GM23338 (cell line): ENCODE data around the gene KDELR1. TPM values are rescaled to one million over a fixed set of nuclear protein-coding genes. Genes with fewer than 3 reads are reported as not detected.
A peak's percentile ranks its signal among the peaks of the same experiment; 100 is the strongest.

ENCODE experiments used
- ATAC-seq: fragments of 200-7000 bp; cut with Tn5 transposase; 3 replicates; pipeline ENCODE4 v1.9.1; 2020
- DNase-seq: peaks from one replicate; pipeline ENCODE4 v3.0.0-alpha.2; 2015; ENCODE audit warnings: low spot score
- H2AFZ ChIP-seq: fragments of 200-600 bp; sonication (generic); 2 replicates; pipeline ENCODE4 v1.8.0; 2016; ENCODE audit warnings: antibody characterized with exemption, mild to moderate bottlenecking, moderate library complexity
- H3F3A ChIP-seq: fragments of 200-600 bp; sonication (generic); replicated peaks from 2 replicates; pipeline ENCODE4 v1.8.0; 2017; ENCODE audit warnings: antibody characterized with exemption, mixed run types, low read depth
- H3K27ac ChIP-seq: fragments of 200-600 bp; sonication (generic); 2 replicates; pipeline ENCODE4 v1.6.1; 2016; ENCODE audit warnings: low read depth
- H3K27me3 ChIP-seq: fragments of 200-600 bp; sonication (generic); 2 replicates; pipeline ENCODE4 v1.8.0; 2016; ENCODE audit warnings: mild to moderate bottlenecking, mixed run types, moderate library complexity; ENCODE audit not compliant: insufficient read depth
- H3K36me3 ChIP-seq: fragments of 200-600 bp; sonication (generic); 2 replicates; pipeline ENCODE4 v1.8.0; 2016; ENCODE audit warnings: mild to moderate bottlenecking; ENCODE audit not compliant: insufficient read depth
- H3K4me1 ChIP-seq: fragments of 200-600 bp; sonication (generic); 2 replicates; pipeline ENCODE4 v1.8.0; 2016; ENCODE audit warnings: mild to moderate bottlenecking, moderate library complexity; ENCODE audit not compliant: insufficient read depth
- H3K4me2 ChIP-seq: fragments of 200-600 bp; sonication (generic); 2 replicates; pipeline ENCODE4 v1.7.1; 2017; ENCODE audit warnings: mixed run types
- H3K4me3 ChIP-seq: fragments of 200-600 bp; sonication (generic); 2 replicates; pipeline ENCODE4 v1.6.1; 2016; ENCODE audit warnings: mixed run types
- H3K79me2 ChIP-seq: fragments of 200-600 bp; sonication (generic); replicated peaks from 2 replicates; pipeline ENCODE4 v1.8.0; 2017; ENCODE audit warnings: mild to moderate bottlenecking; ENCODE audit not compliant: insufficient read depth
- H3K9me2 ChIP-seq: fragments of 200-600 bp; sonication (generic); 2 replicates; pipeline ENCODE4 v1.8.0; 2017; ENCODE audit not compliant: insufficient read depth
- H4K20me1 ChIP-seq: fragments of 200-600 bp; sonication (generic); replicated peaks from 2 replicates; pipeline ENCODE4 v1.8.0; 2017; ENCODE audit warnings: mild to moderate bottlenecking; ENCODE audit not compliant: insufficient read depth
- H3K27ac Mint-ChIP-seq: 2 replicates; pipeline ENCODE4 v1.8.0; 2020; ENCODE audit warnings: inconsistent platforms, mild to moderate bottlenecking, moderate library complexity, mixed read lengths
- H3K27me3 Mint-ChIP-seq: 3 replicates; pipeline ENCODE4 v1.8.0; 2022; ENCODE audit warnings: low read depth, mild to moderate bottlenecking, moderate library complexity, mixed read lengths, inconsistent platforms; ENCODE audit not compliant: insufficient read depth, poor library complexity
- H3K36me3 Mint-ChIP-seq: 3 replicates; pipeline ENCODE4 v1.8.0; 2021; ENCODE audit warnings: low read depth, mild to moderate bottlenecking, inconsistent platforms, moderate library complexity, mixed read lengths
- H3K4me1 Mint-ChIP-seq: 3 replicates; pipeline ENCODE4 v1.8.0; 2020; ENCODE audit warnings: mild to moderate bottlenecking, inconsistent platforms, mixed read lengths
- H3K4me3 Mint-ChIP-seq: 3 replicates; pipeline ENCODE4 v1.8.0; 2021; ENCODE audit warnings: moderate library complexity, mild to moderate bottlenecking, inconsistent platforms, mixed read lengths
- H3K9me3 Mint-ChIP-seq: 3 replicates; pipeline ENCODE4 v1.8.0; 2020; ENCODE audit warnings: moderate library complexity, mild to moderate bottlenecking, inconsistent platforms, mixed read lengths
- EZH2 ChIP-seq: fragments of 200-600 bp; sonication (generic); IDR thresholded peaks from one replicate; pipeline ENCODE4 v1.8.0; 2017; ENCODE audit warnings: antibody characterized with exemption, mild to moderate bottlenecking, low read depth; ENCODE audit not compliant: unreplicated experiment
- EZH2phosphoT487 ChIP-seq: fragments of 200-600 bp; sonication (generic); IDR thresholded peaks from one replicate; pipeline ENCODE4 v1.8.1; 2018; ENCODE audit warnings: antibody characterized with exemption; ENCODE audit not compliant: unreplicated experiment
- NANOG ChIP-seq: IDR thresholded peaks from 2 replicates; pipeline ENCODE4 v1.6.1; 2016; ENCODE audit warnings: antibody characterized with exemption, borderline replicate concordance
- STAT1 ChIP-seq: IDR thresholded peaks from one replicate; pipeline ENCODE4 v1.6.1; 2016; ENCODE audit warnings: antibody characterized with exemption; ENCODE audit not compliant: unreplicated experiment
- ZNF114 ChIP-seq: fragments of 250-450 bp; sonication (Bioruptor Pico); IDR thresholded peaks from 2 replicates; pipeline ENCODE4 v1.5.0; 2020; ENCODE audit warnings: mild to moderate bottlenecking, moderate library complexity
- ZNF331 ChIP-seq: fragments of 250-450 bp; sonication (Bioruptor Pico); IDR thresholded peaks from 2 replicates; pipeline ENCODE4 v1.5.0; 2020; ENCODE audit warnings: low read depth, mild to moderate bottlenecking, moderate library complexity
- ZNF462 ChIP-seq: fragments of 250-450 bp; sonication (Bioruptor Pico); IDR thresholded peaks from 2 replicates; pipeline ENCODE4 v1.5.0; 2020; ENCODE audit warnings: mild to moderate bottlenecking, moderate library complexity
- polyA plus RNA-seq: library from polyadenylated mRNA; unstranded; fragments of >200 nt; fragmentation: Nextera tagmentation; extraction: Ambion mirVana; gene quantifications from 2 replicates; pipeline ENCODE4 v1.2.1, GENCODE V29; 2016
- total RNA-seq: library from RNA; depleted of rRNA; stranded (reverse); fragments of >200 nt; shearing (Covaris generic); gene quantifications from 2 replicates; pipeline ENCODE4 v1.2.3, GENCODE V29; 2014
- TF ChIP-seq, protein P1 (sequence below): IDR thresholded peaks from 2 replicates; pipeline ENCODE4 v1.6.1; 2016; ENCODE audit warnings: antibody characterized with exemption

KDELR1 gene
- total and polyA plus RNA-seq, 2 experiments from 2014 or later = 176 to 184 TPM

- TF ChIP-seq ZNF462 (CRISPR knock-in tag) (no peak), EZH2phosphoT487 (no peak), ZNF331 (CRISPR knock-in tag) (no peak), NANOG (no peak), STAT1 (no peak), ZNF114 (no peak)
- TF ChIP-seq, protein P1, sequence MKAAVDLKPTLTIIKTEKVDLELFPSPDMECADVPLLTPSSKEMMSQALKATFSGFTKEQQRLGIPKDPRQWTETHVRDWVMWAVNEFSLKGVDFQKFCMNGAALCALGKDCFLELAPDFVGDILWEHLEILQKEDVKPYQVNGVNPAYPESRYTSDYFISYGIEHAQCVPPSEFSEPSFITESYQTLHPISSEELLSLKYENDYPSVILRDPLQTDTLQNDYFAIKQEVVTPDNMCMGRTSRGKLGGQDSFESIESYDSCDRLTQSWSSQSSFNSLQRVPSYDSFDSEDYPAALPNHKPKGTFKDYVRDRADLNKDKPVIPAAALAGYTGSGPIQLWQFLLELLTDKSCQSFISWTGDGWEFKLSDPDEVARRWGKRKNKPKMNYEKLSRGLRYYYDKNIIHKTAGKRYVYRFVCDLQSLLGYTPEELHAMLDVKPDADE = no peak
These were observed 4.1 kb upstream of the KDELR1 start (continued) for GRCh38 chr19:48395499-48395898.

GRCh38 chr19:48395170-48395455, 3.8 kb upstream of the KDELR1 start:
- no peaks in the 10 kb centered on the region for H3K9me2 ChIP-seq
- peaks cover 49% of the 10 kb centered on the region for H3K4me1 ChIP-seq
- DNase-seq = peak; percentile 68
- Mint-ChIP-seq H3K4me1 (peaks cover 53% of the 10 kb centered on the region), H3K4me3 (peak overlapping the region; percentile 73), H3K9me3 (peaks cover 5% of the 10 kb centered on the region; the same call in 2 of the 3 replicates), H3K27ac (no peak overlapping the region), H3K36me3 (peaks cover 7% of the 10 kb centered on the region; the same call in 1 of the 3 replicates), H3K27me3 (peaks cover 63% of the 10 kb centered on the region)
- H3K4me2 ChIP-seq = peak overlapping the region; percentile 95
- TF ChIP-seq EZH2 (peak; percentile 0), STAT1 (no peak), NANOG (no peak)
- H3K79me2 ChIP-seq = peaks cover 12% of the 10 kb centered on the region
- peaks cover 62% of the 10 kb centered on the region for H3K27me3 ChIP-seq
- no peak overlapping the region for H3K27ac ChIP-seq
- ATAC-seq = no peak
- H3K36me3 ChIP-seq = no peaks in the 10 kb centered on the region
- H3F3A ChIP-seq = peaks cover 16% of the 10 kb centered on the region
- peak overlapping the region; percentile 74 for H3K4me3 ChIP-seq
- no peaks in the 10 kb centered on the region for H4K20me1 ChIP-seq
- no peak overlapping the region for H2AFZ ChIP-seq
